ENCODE data around the gene EFCAB13.
A peak's percentile ranks its signal among the peaks of the same experiment; 100 is the strongest.

The EFCAB13 gene, protein sequence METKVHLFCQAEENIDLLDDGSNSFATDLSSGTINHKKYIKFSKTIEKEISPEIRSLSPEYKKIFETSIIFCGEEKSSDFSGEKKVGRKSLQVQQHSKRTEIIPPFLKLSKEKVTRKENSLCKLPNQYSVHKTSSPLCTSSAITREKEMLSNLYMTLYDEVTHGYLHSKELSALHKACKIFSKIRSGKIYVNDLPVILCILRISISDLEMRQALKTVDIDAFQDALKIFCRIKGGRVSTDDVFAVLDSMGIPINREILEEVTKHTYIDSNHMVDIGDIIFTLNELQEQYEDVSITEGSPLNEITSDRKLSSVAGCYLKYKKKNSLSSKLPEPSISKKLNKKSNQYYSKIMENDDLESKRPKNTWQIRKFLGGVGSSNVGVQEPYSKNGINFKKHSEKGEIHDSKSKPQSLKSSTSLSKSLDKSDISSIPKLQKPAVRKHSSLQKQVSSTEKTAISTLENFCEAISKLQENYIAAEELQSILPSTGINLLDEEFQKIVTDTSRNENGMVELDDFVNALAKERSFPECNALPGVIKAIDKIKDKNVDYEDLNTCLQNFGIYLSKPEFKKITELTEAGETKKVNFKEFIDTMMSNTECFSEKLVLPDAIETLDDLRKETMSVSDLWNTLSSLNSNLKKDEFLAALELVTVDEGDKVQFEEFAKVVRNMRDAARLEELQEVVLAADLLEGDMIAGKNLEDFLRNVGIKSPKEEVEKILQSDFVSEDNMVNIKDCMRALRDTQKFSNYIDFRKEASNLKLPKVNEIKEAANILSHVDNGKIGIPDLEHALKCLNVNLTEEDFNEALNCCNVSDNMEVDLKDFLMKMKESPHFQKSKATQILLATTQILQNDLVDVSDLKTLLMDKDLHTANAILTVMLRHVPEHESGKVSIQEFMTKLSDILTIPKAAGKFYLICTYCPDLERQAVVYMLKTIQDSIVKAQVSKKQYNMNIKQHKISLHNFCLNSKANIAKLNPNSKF

DNA sequence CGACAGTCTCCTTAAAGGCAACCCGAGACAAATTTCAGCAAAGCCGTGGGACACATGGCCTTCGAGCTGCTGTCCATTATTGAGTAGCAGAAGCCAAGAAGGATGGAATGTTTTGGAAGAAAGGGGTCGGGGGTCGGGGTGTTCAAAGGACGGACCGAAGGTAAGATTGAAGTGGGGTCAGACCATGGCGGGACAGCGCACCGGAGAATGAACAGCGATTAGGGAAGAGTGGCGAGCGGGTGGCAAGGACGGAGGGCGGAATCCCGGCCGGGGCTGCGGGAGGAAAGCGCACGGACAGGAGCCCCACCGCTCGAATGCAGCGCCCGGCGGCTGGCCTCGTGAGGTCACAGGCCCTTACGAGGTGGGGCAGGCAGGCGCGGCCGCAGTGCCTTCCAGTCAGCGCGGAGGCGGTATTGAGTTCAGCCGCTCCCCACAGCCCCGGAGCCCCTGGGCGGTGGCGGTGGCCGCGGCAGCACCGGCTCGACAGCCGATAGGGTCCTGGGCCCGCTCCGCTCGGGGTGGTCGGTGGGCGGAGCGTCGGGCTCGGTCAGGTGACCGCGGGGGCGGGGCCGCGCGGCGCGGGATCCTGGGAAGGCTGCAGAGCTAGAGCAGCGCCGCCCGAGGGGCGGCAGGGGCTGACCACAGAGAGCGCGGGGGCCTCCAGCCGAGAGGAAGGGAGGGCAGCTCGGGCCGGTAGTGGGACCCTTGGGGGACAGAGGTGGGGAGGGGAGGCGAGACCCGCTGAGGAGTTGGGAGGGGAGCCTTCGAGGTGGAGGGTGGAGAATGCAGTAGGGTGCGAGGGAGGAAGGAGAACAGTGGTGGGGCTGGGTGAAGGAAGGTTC, at the start of gene EFCAB13:
Gene EFCAB13 (plus strand): TSS at position 574 of the 842 bp plus-strand sequence. CDS start 4,399 bp downstream, outside the sequence.
- peak; percentile 57 for DNase-seq

DNA sequence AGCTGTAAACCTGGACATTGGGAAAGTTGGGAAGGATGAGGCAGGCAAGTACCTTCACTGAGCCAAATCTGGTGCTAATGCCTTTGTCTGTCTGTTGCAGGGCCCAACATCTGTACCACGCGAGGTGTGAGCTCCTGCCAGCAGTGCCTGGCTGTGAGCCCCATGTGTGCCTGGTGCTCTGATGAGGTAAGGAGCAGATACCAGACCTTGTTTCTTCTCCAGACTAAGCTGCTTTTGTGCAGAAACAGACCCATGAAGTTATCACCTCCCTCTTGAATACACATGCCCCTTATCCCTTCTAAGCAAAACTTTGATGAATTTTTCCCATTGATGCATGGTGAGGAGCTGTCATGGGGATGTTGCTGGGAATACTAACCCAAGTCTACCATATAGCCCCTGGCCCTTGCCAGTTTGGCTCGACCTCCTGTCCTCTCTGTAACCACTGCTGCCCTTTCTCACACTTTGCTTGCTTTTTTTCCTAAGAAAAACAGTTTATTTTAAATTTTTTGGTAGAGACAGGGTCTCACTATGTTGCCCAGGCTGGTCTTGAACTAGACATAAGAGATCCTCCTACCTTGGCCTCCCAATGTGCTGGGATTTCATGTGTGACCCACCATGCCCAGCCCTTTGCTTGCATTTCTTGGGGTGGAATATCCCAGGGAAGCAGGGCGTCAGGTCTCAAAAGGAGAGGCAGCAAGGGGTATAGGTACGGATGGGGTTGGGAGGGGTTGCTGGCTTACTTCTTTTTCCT, 49.3 kb upstream of the EFCAB13 start:
- DNase-seq = no peak

DNA sequence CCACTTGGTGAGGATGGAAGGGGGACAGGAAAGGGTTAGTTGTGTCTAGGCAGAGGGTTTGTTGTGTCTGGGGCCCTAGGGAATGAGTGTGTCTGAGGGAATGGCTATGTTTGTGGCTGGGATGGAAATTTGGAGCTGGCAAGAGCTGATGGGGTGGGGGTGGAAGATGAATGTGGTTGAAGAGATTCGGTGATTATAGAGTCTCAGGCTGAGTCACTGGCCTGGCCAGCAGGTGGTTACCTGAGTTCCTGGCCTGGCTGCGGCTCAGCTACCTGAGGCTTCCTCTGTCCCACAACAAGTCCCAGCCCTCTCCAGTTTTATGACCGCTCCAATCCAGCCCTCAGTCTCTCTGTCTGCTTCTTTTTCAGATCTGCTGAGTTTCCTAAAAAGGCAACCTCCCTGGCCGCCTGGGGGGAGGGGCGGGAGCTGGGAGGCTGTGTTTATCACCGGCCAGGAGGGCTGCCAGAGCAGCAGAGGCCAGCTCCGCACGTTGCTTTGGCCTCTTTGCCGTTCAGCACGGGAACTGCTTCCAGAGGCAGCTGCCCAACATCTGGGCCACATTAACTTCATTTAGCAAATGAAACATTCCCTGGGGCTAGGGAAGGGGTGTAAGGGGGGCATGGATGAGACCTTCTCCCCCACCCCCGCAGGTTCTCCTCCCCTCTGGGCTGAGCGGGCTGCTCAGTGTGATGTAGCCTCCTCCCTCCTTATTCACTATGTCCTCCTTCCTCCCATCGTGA, 48.3 kb upstream of the EFCAB13 start:
- DNase-seq = no peak

DNA sequence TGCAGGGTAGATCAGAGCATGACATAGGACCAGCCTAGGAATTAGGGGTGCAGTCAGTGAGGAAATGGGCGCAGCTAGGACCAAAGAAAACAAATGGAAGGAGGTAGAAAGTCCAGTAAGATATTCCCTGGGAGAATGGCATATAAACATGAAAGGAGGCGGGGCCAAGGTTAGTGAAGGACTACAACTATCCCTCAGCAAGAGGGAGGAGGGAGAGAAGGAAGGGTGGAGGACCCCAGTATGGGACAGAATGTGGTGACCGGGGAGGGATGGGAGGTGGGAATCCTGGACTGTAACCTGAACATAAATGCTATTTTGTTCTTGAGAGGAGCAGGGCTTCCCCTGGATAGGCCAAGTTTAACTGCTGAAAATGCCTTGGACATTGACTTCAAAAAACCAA, 47.3 kb upstream of the EFCAB13 start:
- no peak for DNase-seq

DNA sequence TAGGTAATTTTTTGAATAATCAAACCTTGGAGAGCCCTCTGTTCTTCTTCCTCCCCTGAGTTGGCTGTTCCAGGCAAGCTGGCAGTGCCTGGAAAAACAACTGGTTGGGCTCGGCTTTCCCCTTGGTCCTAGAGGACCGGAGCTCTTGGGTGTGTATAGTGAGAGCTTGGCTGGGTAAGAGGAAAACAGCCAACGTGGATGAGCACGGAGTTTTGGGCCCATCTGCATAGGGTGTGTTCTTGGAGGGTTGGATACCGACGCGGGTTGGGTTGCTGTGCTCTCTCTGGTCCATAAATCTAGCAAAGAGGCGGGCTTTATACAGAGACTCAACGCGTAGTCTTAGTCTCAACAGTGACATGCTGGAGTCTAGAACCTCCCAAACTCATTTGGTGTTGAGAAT, 46.9 kb upstream of the EFCAB13 start:
- DNase-seq = no peak

DNA sequence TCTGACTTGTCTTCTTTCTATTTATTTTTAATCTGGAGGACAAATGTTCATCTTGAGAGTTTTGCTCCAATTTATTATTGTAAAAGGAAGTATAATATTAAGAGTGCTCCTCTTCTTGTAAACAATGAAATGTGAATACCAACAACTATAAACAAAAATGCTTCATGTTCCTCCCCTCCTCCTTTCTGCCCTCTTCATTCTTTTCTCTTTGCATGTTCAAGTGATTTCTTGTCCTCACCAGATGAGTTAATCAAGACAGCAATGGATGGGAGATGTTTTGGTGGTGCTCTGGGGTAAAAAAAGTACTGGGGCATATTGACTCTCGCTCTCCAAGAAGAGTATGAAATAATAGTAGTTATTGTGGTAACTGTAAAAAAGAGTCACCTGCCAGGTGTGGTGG, 45.8 kb upstream of the EFCAB13 start:
- no peak for DNase-seq

DNA sequence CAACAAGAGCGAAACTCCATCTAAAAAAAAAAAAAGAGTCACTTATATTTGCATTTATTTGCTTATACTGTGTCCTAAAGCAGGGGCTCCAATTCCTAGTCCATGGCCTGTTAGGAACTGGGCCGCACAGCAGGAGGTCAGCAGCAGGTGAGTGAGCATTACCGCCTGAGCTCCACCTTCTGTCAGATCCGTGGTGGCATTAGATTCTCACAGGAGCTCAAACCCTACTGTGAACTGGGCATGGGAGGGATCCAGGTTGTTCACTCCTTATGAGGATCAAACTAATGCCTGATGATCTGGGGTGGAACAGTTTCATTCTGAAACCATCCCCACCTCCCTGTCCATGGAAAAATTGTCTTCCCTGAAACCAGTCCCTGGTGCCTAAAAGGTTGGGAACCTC, 45.2 kb upstream of the EFCAB13 start:
- DNase-seq = no peak

DNA sequence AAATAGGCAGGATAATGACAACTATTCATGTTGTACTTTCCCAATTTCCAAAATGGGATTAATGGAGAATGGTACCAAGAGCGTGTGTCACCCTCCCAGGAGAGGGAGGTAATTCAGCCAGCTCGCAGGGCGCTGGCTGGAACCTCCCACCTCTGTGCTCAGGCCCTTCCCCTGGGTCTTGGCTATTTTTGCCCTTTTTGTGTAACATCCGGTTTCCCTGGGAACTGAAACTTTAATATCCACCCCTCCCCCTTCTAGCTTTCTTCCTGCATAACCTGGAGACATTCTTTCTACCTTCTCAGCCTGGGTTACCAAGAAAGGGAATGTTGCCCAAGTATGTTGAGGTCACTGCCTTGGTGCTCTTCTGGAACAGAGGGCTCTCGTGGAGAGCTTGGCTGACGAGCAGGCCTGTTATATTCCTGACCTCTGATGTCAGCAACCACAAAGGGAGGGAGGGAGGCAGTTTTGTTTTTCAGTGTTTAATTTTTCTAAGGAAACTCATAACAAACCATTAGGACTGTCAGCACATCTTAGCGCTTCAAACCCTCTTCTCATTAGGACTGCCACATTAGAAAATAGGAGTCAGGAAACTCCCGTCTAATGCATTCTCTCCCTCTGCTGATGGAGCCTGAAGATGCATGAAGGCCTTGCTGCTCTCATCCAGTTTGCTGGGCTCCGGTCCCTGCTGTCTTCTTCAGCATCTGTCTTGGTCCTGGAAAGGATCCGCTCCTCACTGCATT, 44.5 kb upstream of the EFCAB13 start:
- peak; percentile 82 for DNase-seq

DNA sequence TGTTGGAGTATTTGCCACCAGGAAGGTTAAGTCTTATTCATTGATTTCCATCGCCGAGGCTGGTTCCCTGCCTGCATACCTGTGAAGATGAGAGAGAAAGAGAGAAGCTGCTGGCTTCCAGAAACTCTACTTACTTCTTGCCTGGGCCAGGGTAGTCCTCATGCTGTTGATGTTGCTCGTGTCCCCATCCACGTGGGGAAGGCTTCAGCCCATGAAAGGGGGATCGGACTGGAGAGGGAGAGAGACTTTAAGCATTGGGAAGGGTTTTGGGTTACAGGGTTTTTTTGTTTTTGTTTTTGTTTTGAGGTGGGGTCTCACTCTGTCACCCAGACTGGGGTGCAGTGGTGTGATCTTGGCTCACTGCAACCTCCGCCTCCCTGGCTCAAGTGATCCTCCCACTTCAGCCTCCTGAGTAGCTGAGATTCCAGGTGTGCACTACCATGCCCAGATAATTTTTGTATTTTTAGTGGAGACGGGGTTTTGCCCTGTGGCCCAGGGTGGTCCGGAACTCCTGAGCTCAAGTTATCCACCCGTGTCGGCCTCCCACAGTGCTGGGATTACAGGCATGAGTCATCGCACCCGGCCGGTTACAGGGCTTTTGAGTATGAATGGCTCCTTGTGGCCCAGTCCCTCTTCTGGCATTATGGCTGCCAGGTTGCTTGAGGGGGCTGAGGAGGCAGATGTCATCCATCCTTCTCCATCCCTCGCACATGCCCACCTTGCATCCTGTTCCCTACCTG, 43.5 kb upstream of the EFCAB13 start:
- no peak for DNase-seq

DNA sequence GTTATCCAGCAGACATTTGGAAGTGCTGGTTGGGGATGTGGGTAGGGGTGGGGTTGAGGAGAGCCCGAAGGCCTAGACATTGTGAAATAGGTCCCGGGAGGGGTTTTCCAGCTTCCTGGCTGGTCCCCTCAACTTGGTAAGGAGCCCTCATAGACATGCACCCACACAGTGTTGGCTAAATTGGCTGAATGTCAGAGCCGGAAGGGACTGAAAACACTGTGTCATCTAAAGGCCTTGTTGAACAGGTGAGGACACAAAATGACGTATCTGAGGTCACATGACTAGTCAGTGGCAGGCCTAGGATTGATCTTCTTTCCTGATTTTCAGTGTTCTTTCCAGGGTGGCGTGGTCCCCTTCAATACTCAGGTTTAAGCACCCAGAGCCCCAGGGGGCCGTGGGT, 42.5 kb upstream of the EFCAB13 start:
- peak; percentile 55 for DNase-seq

DNA sequence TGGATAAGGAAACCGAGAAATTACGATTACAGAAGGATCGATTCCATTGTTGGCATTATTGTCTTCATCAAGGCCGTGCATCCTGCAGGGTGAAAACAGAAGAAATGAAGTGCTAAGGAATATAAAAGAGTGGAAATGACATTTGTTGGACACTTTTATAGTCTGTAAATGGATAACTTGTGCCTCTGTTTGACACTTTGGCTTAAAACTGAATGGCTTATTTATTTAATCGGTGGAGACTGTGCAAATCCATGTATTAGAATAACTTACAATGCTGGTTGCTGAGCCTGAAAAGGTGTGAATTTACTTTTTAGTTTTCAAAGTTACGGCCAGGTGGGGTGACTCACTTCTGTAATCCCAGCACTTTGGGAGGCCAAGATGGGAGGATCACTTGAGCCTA, 38.8 kb upstream of the EFCAB13 start:
- DNase-seq = no peak

DNA sequence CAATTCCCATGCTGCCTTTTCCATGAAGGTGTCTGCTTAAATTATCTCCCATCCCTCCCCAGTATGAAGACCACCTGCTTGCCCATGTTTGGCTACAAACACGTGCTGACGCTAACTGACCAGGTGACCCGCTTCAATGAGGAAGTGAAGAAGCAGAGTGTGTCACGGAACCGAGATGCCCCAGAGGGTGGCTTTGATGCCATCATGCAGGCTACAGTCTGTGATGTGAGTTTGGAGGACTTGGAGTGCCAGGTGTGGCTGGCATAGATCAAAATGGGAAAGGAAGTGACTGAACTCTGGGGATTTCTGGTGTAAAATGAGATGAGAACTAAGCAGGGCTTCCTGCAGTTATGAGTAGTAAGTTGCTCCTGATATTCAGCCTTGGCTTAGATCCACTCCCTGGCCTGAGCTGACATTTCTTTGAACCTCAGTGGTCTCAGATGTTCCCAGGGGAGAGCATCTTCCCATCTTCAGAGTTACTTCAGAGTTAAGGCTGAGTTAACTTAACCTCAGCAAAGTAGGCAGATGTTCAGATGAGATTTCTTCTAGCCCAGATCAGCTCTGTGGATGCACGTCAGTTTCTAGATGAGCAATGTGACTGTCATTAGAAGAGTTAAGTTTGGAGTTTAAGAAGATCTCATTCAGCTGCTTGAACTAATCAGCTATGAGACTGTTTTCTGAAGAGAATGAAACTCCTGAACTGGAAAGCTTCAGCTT, 37.4 kb upstream of the EFCAB13 start:
- DNase-seq = no peak

DNA sequence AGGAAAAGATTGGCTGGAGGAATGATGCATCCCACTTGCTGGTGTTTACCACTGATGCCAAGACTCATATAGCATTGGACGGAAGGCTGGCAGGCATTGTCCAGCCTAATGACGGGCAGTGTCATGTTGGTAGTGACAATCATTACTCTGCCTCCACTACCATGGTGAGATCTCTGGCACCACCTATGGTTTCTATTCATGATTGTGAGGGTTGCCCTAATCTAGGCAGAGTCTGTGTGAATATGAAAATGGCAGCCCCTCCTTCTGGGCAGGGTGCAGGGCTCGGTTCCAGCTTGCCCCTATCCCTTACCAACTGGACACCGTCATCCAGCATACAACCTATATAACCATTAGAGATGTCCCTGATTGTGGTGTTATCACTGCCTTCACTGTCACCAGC, 36.7 kb upstream of the EFCAB13 start:
- no peak for DNase-seq

DNA sequence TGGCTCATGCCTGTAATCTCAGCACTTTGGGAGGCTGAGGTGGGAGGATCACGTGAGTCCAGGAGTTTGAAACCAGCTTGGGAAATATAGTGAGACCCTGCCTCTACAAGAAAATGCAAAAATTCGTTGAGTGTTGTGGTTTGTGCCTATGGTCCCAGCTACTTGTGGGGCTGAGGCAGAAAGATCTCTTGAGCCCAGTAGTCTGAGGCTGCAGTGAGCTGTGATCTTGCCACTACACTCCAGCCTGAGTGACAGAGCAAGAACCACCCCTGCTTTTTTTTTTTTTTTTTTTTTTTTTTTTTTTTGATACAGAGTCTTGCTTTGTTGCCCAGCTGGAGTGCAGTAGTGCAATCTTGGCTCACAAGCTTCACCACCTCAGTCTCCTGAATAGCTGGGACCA, 36.1 kb upstream of the EFCAB13 start:
- no peak for DNase-seq

DNA sequence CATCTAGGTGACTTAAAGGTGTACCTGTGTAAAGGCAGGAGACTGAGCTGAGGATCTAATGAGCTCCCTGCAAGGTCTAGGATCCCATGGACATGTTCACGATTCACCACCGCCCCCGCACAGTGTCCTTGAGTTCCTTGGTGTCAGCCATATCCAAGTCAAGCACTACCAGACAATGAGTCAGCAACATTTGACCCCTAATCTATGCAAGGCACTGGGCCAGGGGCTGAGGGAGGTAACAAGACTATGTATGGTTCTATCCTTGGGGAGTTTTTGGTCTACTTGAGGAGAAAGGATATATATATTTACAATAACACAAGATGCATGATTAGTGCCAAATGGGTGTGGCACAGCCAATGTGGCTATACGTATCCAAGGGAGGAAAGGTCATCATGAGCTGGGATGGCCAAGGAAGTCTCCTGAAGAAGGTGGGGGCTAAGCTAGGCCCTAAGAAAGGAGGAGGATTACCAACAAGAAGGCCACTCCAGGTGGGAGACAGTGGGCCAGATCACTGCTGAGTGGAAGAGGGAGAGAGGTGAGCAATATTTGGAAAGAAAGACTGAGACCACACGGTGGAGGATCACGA, 35.1 kb upstream of the EFCAB13 start:
- peak; percentile 13 for DNase-seq

DNA sequence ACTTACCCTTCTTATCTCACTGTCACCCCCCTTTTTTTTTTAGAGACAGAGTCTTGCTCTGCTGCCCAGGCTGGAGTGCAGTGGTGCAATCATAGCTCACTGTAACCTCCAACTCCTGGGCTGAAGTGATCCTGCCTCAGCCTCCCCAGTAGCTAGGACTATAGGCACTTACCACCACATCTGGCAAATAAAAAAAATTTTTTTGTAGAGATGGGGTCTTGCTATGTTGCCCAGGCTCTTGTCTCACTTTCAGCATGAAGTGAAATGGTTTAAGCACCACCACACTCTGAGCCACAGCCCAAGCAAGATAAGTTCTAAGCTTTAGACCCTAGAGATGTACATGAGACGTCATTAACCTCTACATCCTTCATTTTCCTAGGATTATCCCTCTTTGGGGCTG, 34.5 kb upstream of the EFCAB13 start:
- no peak for DNase-seq

DNA sequence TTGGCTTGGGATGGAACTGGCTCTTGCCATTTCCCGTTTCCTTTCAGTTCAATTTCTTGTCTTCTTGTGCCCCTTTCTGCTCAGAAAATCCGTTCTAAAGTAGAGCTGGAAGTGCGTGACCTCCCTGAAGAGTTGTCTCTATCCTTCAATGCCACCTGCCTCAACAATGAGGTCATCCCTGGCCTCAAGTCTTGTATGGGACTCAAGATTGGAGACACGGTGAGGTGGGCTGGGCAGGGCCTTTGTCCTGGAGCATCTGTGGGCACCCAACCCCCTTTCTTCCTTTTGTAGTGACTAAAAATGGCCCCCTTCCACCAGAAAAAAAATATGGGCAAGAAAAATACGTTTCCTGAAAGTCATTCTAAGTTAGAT, 32.9 kb upstream of the EFCAB13 start:
- DNase-seq = no peak

DNA sequence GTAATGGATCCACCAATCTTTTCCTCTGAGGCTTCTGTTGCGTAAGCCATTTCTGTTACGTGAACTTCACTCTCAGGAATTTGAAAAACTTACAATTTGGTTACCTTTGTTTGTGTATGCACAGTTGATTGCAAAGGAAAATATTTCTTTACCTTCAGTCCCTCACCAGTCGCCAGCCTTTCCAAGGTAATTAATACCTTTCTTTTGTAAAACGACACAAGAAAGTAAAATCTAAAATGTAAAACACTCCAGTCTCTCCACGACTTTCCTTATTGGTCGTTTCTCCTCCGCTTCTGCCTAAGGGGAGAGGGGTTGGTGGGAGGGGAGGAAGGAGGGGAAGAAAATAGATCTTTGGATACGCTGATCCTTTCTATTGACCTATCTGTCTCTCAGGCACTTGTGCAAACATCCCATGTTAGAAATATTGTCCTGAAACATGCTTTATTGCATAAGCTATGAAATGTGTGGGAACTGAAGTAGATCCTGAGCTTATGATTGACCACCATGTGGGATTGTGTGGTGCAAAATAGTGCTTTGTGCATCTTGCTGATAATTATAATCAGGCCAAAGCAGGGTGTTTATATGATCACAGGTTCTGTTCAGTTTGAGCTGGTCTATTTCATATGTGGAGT, 32.4 kb upstream of the EFCAB13 start:
- DNase-seq = no peak
